SK-N-SH treated with all-trans-retinoic acid at 6 μM for 48 hours (cell line): ENCODE results near the gene NCAN.

Source experiments
- ESRRG ChIP-seq: fragments of 250-450 bp; sonication (Bioruptor Pico); IDR thresholded peaks from 2 replicates; pipeline ENCODE4 v1.6.1; 2021; ENCODE audit warnings: mild to moderate bottlenecking
- OSR1 ChIP-seq: fragments of 250-450 bp; sonication (Bioruptor Pico); IDR thresholded peaks from 2 replicates; pipeline ENCODE4 v1.8.0; 2022; ENCODE audit warnings: moderate library complexity, mild to moderate bottlenecking, inconsistent platforms
- PPARA ChIP-seq: fragments of 250-450 bp; sonication (Bioruptor Pico); IDR thresholded peaks from 2 replicates; pipeline ENCODE4 v1.5.0; 2020; ENCODE audit warnings: mild to moderate bottlenecking, borderline replicate concordance
- TOX ChIP-seq: fragments of 250-450 bp; sonication (Bioruptor Pico); IDR thresholded peaks from 2 replicates; pipeline ENCODE4 v1.8.0; 2021; ENCODE audit warnings: mild to moderate bottlenecking, moderate library complexity, borderline replicate concordance
- TSHZ2 ChIP-seq: fragments of 250-450 bp; sonication (Bioruptor Pico); IDR thresholded peaks from 2 replicates; pipeline ENCODE4 v1.5.0; 2020; ENCODE audit warnings: mild to moderate bottlenecking, moderate library complexity
- ZFP30 ChIP-seq: fragments of 450-650 bp; formaldehyde crosslinking; IDR thresholded peaks from 2 replicates; pipeline ENCODE4 v1.5.0; 2022; ENCODE audit warnings: mild to moderate bottlenecking, moderate library complexity
- ZNF8 ChIP-seq: fragments of 450-650 bp; formaldehyde crosslinking; IDR thresholded peaks from 2 replicates; pipeline ENCODE4 v1.5.0; 2020; ENCODE audit warnings: mild to moderate bottlenecking, moderate library complexity
- TF ChIP-seq, protein P1 (sequence below): fragments of 250-450 bp; sonication (Bioruptor Pico); IDR thresholded peaks from 2 replicates; pipeline ENCODE4 v1.5.1; 2020; ENCODE audit warnings: low read depth, mild to moderate bottlenecking, moderate library complexity

- TF ChIP-seq, protein P1, sequence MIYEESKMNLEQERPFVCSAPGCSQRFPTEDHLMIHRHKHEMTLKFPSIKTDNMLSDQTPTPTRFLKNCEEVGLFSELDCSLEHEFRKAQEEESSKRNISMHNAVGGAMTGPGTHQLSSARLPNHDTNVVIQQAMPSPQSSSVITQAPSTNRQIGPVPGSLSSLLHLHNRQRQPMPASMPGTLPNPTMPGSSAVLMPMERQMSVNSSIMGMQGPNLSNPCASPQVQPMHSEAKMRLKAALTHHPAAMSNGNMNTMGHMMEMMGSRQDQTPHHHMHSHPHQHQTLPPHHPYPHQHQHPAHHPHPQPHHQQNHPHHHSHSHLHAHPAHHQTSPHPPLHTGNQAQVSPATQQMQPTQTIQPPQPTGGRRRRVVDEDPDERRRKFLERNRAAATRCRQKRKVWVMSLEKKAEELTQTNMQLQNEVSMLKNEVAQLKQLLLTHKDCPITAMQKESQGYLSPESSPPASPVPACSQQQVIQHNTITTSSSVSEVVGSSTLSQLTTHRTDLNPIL (CRISPR knock-in tag), result no peak
- no peak for TF ChIP-seq ZFP30
- no peak for TF ChIP-seq TOX (CRISPR knock-in tag)
- TF ChIP-seq ESRRG (CRISPR knock-in tag), result no peak
- TF ChIP-seq ZNF8 (CRISPR knock-in tag), result no peak
- TF ChIP-seq TSHZ2 (CRISPR knock-in tag), result no peak
- TF ChIP-seq OSR1, result no peak
- no peak for TF ChIP-seq PPARA (CRISPR knock-in tag)
Observed at GRCh38 chr19:19271828-19272599, 60.3 kb downstream of the NCAN start.
